ENCODE results near the gene RGL1. TPM values are rescaled to one million over a fixed set of nuclear protein-coding genes. Genes with fewer than 3 reads are reported as not detected.

The RGL1 gene
- polyA plus RNA-seq, 6 donors from 2014 or later = 0.09 to 0.29 (median 0.13) TPM; not detected in 3

- Mint-ChIP-seq H3K27ac (no peak overlapping the region), H3K4me3 (no peak overlapping the region)
- ATAC-seq (ENCODE audit: low read depth in 2 of 2) = no peak
Observed at GRCh38 chr1:183840140-183840539, 35.2 kb downstream of the RGL1 start.

GRCh38 chr1:183841550-183841949 is 36.6 kb downstream of the RGL1 start:
- H3K4me1 Mint-ChIP-seq = peaks cover 8 to 21% (median 18%) of the 10 kb centered on the region in 3 donors
- no peak for ATAC-seq (ENCODE audit: low read depth in 2 of 2)
- H3K27ac Mint-ChIP-seq = peak overlapping the region in 1 of 6 donors; percentile 9

More at GRCh38 chr1:183840140-183840539, 35.2 kb downstream of the RGL1 start:
- Mint-ChIP-seq H3K4me1 (peaks cover 8 to 21% (median 18%) of the 10 kb centered on the region in 3 donors), H3K27me3 (no peaks in the 10 kb centered on the region), H3K36me3 (no peaks in the 10 kb centered on the region), H3K9me3 (no peaks in the 10 kb centered on the region)
- DNase-seq = no peak

GRCh38 chr1:183841950-183842794 is 37.3 kb downstream of the RGL1 start:
- Mint-ChIP-seq H3K4me3 (peak overlapping the region in 6 of 8 donors; percentile 32 to 77 (median 52)), H3K36me3 (no peaks in the 10 kb centered on the region), H3K27ac (peak overlapping the region in 3 of 6 donors; percentile 9 to 86 (median 82)), H3K27me3 (no peaks in the 10 kb centered on the region), H3K9me3 (peaks cover 0 to 1% (median 0%) of the 10 kb centered on the region in 7 donors), H3K4me1 (peaks cover 8 to 21% (median 18%) of the 10 kb centered on the region in 3 donors)
- peak; percentile 60 to 64 for ATAC-seq (ENCODE audit: low read depth in 2 of 2)
- DNase-seq = peak; percentile 3

More at GRCh38 chr1:183841550-183841949, 36.6 kb downstream of the RGL1 start:
- Mint-ChIP-seq H3K27me3 (no peaks in the 10 kb centered on the region), H3K4me3 (no peak overlapping the region), H3K9me3 (peaks cover 0 to 1% (median 0%) of the 10 kb centered on the region in 7 donors), H3K36me3 (no peaks in the 10 kb centered on the region)
- no peak for DNase-seq

- DNase-seq (no peak), ATAC-seq (ENCODE audit: low read depth in 2 of 2) (peak; percentile 30 to 32)
- Mint-ChIP-seq H3K9me3 (peaks cover 0 to 1% (median 0%) of the 10 kb centered on the region in 7 donors), H3K27ac (peak overlapping the region in 3 of 6 donors; percentile 56 to 86 (median 82)), H3K27me3 (no peaks in the 10 kb centered on the region), H3K4me3 (peak overlapping the region in 6 of 8 donors; percentile 32 to 77 (median 52)), H3K36me3 (no peaks in the 10 kb centered on the region), H3K4me1 (peaks cover 8 to 21% (median 18%) of the 10 kb centered on the region in 3 donors)
Observed at GRCh38 chr1:183842795-183843144, 37.9 kb downstream of the RGL1 start.

- ATAC-seq (ENCODE audit: low read depth in 2 of 2) (no peak), DNase-seq (no peak)
- no peaks in the 10 kb centered on the region for H3K36me3 Mint-ChIP-seq
- H3K27me3 Mint-ChIP-seq = no peaks in the 10 kb centered on the region
- H3K27ac Mint-ChIP-seq = no peak overlapping the region
- peaks cover 0 to 1% (median 0%) of the 10 kb centered on the region in 7 donors for H3K9me3 Mint-ChIP-seq
- peaks cover 8 to 21% (median 18%) of the 10 kb centered on the region in 3 donors for H3K4me1 Mint-ChIP-seq
- no peak overlapping the region for H3K4me3 Mint-ChIP-seq
Observed at GRCh38 chr1:183844806-183845205, 39.9 kb downstream of the RGL1 start.

GRCh38 chr1:183845681-183846080 is 40.8 kb downstream of the RGL1 start:
- Mint-ChIP-seq H3K27me3 (no peaks in the 10 kb centered on the region), H3K36me3 (no peaks in the 10 kb centered on the region), H3K4me3 (no peak overlapping the region), H3K9me3 (peaks cover 0 to 1% (median 0%) of the 10 kb centered on the region in 7 donors), H3K4me1 (peaks cover 8 to 21% (median 18%) of the 10 kb centered on the region in 3 donors), H3K27ac (no peak overlapping the region)
- DNase-seq (no peak), ATAC-seq (ENCODE audit: low read depth in 2 of 2) (no peak)

- H3K4me1 Mint-ChIP-seq = peaks cover 0 to 12% (median 5%) of the 10 kb centered on the region in 3 donors
- H3K27ac Mint-ChIP-seq = no peak overlapping the region
- no peak overlapping the region for H3K4me3 Mint-ChIP-seq
- no peaks in the 10 kb centered on the region for H3K36me3 Mint-ChIP-seq
- H3K27me3 Mint-ChIP-seq = no peaks in the 10 kb centered on the region
- peaks cover 0 to 1% (median 0%) of the 10 kb centered on the region in 7 donors for H3K9me3 Mint-ChIP-seq
- ATAC-seq (ENCODE audit: low read depth in 2 of 2) (no peak), DNase-seq (no peak)
Observed at GRCh38 chr1:183847641-183848040, 42.7 kb downstream of the RGL1 start.

- DNase-seq (no peak), ATAC-seq (ENCODE audit: low read depth in 2 of 2) (no peak)
- no peak overlapping the region for H3K4me3 Mint-ChIP-seq
- no peak overlapping the region for H3K27ac Mint-ChIP-seq
- peaks cover 0 to 1% (median 0%) of the 10 kb centered on the region in 7 donors for H3K9me3 Mint-ChIP-seq
- no peaks in the 10 kb centered on the region for H3K4me1 Mint-ChIP-seq
- no peaks in the 10 kb centered on the region for H3K27me3 Mint-ChIP-seq
- H3K36me3 Mint-ChIP-seq = no peaks in the 10 kb centered on the region
Observed at GRCh38 chr1:183850852-183851251, 45.9 kb downstream of the RGL1 start.

- Mint-ChIP-seq H3K9me3 (peaks cover 0 to 6% (median 2%) of the 10 kb centered on the region in 7 donors), H3K27ac (no peak overlapping the region), H3K4me3 (no peak overlapping the region), H3K36me3 (no peaks in the 10 kb centered on the region), H3K4me1 (no peaks in the 10 kb centered on the region), H3K27me3 (peaks cover 0 to 4% (median 0%) of the 10 kb centered on the region in 3 donors)
- DNase-seq (no peak), ATAC-seq (ENCODE audit: low read depth in 2 of 2) (no peak)
Observed at GRCh38 chr1:183859119-183859518, 54.2 kb downstream of the RGL1 start.

GRCh38 chr1:183859831-183860230 is 54.9 kb downstream of the RGL1 start:
- ATAC-seq (ENCODE audit: low read depth in 2 of 2) (no peak), DNase-seq (no peak)
- peaks cover 0 to 6% (median 2%) of the 10 kb centered on the region in 7 donors for H3K9me3 Mint-ChIP-seq
- H3K27ac Mint-ChIP-seq = no peak overlapping the region
- no peak overlapping the region for H3K4me3 Mint-ChIP-seq
- H3K4me1 Mint-ChIP-seq = no peaks in the 10 kb centered on the region
- H3K27me3 Mint-ChIP-seq = peaks cover 0 to 4% (median 0%) of the 10 kb centered on the region in 3 donors
- no peaks in the 10 kb centered on the region for H3K36me3 Mint-ChIP-seq

- no peaks in the 10 kb centered on the region for H3K36me3 Mint-ChIP-seq
- H3K27ac Mint-ChIP-seq = peak overlapping the region in 1 of 6 donors; percentile 4
- ATAC-seq (ENCODE audit: low read depth in 2 of 2) = no peak
- no peaks in the 10 kb centered on the region for H3K4me1 Mint-ChIP-seq
- DNase-seq = no peak
- H3K9me3 Mint-ChIP-seq = no peaks in the 10 kb centered on the region
- H3K27me3 Mint-ChIP-seq = no peaks in the 10 kb centered on the region
- no peak overlapping the region for H3K4me3 Mint-ChIP-seq
Observed at GRCh38 chr1:183862967-183863366, 58.0 kb downstream of the RGL1 start.

GRCh38 chr1:183863852-183864251 is 58.9 kb downstream of the RGL1 start:
- Mint-ChIP-seq H3K27me3 (no peaks in the 10 kb centered on the region), H3K36me3 (no peaks in the 10 kb centered on the region)

GRCh38 chr1:183864611-183865010 is 59.7 kb downstream of the RGL1 start:
- H3K27me3 Mint-ChIP-seq = no peaks in the 10 kb centered on the region
- DNase-seq = no peak
- no peak for ATAC-seq (ENCODE audit: low read depth in 2 of 2)
- H3K36me3 Mint-ChIP-seq = no peaks in the 10 kb centered on the region
- H3K27ac Mint-ChIP-seq = no peak overlapping the region
- no peaks in the 10 kb centered on the region for H3K4me1 Mint-ChIP-seq
- no peaks in the 10 kb centered on the region for H3K9me3 Mint-ChIP-seq
- no peak overlapping the region for H3K4me3 Mint-ChIP-seq

More at GRCh38 chr1:183863852-183864251, 58.9 kb downstream of the RGL1 start:
- H3K4me1 Mint-ChIP-seq = no peaks in the 10 kb centered on the region
- H3K9me3 Mint-ChIP-seq = no peaks in the 10 kb centered on the region
- ATAC-seq (ENCODE audit: low read depth in 2 of 2) (no peak), DNase-seq (no peak)
- H3K4me3 Mint-ChIP-seq = no peak overlapping the region
- no peak overlapping the region for H3K27ac Mint-ChIP-seq

- ATAC-seq (ENCODE audit: low read depth in 2 of 2) = no peak
- Mint-ChIP-seq H3K9me3 (no peaks in the 10 kb centered on the region), H3K4me1 (peaks cover 0 to under 1% (median 0%) of the 10 kb centered on the region in 3 donors), H3K36me3 (no peaks in the 10 kb centered on the region), H3K4me3 (no peak overlapping the region), H3K27ac (peak overlapping the region in 1 of 6 donors; percentile 12), H3K27me3 (no peaks in the 10 kb centered on the region)
- DNase-seq = no peak
Observed at GRCh38 chr1:183869230-183869629, 64.3 kb downstream of the RGL1 start.
